Tibial artery (tissue), 4 donors: ENCODE results near the gene DHX8.

Experiments used
- DNase-seq, 2 donors: peaks; one replicate each; pipeline ENCODE4 v3.0.0-alpha.2; 2019
- H3K27ac ChIP-seq, 2 donors: fragments of 200-600 bp; sonication (generic) in 1 of 2; 1 replicate in 1 of 2; 2 replicates in 1 of 2; pipeline ENCODE4 v1.5.1; 2018 to 2019; ENCODE audit warnings: mild to moderate bottlenecking in 1 of 2
- H3K27me3 ChIP-seq, 2 donors: fragments of 200-600 bp; sonication (generic) in 1 of 2; one replicate each; pipeline versions ENCODE4 v1.5.1 to v1.6.0; 2016 to 2019
- H3K36me3 ChIP-seq, 3 donors: fragments of 200-600 bp; sonication (generic) in 2 of 3; one replicate each; pipeline ENCODE4 v1.5.1; 2016 to 2019; ENCODE audit warnings: mild to moderate bottlenecking in 2 of 3
- H3K4me1 ChIP-seq, 4 donors: fragments of 200-600 bp; sonication (generic) in 2 of 4; 1 replicate in 3 of 4; 2 replicates in 1 of 4; pipeline ENCODE4 v1.5.1; 2016 to 2019
- H3K4me3 ChIP-seq, 2 donors: fragments of 200-600 bp; sonication (generic) in 1 of 2; 1 replicate in 1 of 2; 2 replicates in 1 of 2; pipeline ENCODE4 v1.5.1; 2018 to 2019; ENCODE audit warnings: mild to moderate bottlenecking in 2 of 2
- H3K9me3 ChIP-seq, 3 donors: fragments of 200-600 bp; sonication (generic) in 1 of 3; one replicate each; pipeline ENCODE4 v1.5.1; 2016 to 2019
- CTCF ChIP-seq, 2 experiments: fragments of 200-600 bp in 1 of 2; fragments of 450-650 bp in 1 of 2; IDR thresholded peaks; one replicate each; pipeline ENCODE4 v1.5.1; 2017 to 2019; ENCODE audit warnings: antibody characterized with exemption in 2 of 2, mild to moderate bottlenecking in 1 of 2, moderate library complexity in 1 of 2
- intact Hi-C: fragments of 100-400 bp; cut with DNase I; formaldehyde crosslinking; loops from one replicate; pipeline ENCODE4 v1.15.0; 2023; ENCODE audit warnings: low total_unique reads

Gene DHX8

GRCh38 chr17:43574896-43575525 lies 91.2 kb downstream of the DHX8 start:
- no peaks in the 10 kb centered on the region for H3K9me3 ChIP-seq
- H3K27me3 ChIP-seq, result no peaks in the 10 kb centered on the region
- H3K36me3 ChIP-seq, result no peaks in the 10 kb centered on the region
- H3K27ac ChIP-seq, result no peak overlapping the region
- no peak for DNase-seq
- no peak overlapping the region for H3K4me3 ChIP-seq
- intact Hi-C loops, result loop anchor here (5.0 kb wide), 1 partner anchor 192 kb away; no protein-coding TSS in a partner anchor
- no peak for TF ChIP-seq CTCF (IDR thresholded peaks at IDR 0.05)
- H3K4me1 ChIP-seq, result peaks cover 0 to 26% (median 12%) of the 10 kb centered on the region in 4 donors
